Measurements from ENCODE around the gene TSPAN15.
"Not testable (repeated sequence)": the region's sequence is repeated elsewhere in the genome, so short reads cannot be mapped to it uniquely, and the experiment has no call there.

Gene TSPAN15

DNA sequence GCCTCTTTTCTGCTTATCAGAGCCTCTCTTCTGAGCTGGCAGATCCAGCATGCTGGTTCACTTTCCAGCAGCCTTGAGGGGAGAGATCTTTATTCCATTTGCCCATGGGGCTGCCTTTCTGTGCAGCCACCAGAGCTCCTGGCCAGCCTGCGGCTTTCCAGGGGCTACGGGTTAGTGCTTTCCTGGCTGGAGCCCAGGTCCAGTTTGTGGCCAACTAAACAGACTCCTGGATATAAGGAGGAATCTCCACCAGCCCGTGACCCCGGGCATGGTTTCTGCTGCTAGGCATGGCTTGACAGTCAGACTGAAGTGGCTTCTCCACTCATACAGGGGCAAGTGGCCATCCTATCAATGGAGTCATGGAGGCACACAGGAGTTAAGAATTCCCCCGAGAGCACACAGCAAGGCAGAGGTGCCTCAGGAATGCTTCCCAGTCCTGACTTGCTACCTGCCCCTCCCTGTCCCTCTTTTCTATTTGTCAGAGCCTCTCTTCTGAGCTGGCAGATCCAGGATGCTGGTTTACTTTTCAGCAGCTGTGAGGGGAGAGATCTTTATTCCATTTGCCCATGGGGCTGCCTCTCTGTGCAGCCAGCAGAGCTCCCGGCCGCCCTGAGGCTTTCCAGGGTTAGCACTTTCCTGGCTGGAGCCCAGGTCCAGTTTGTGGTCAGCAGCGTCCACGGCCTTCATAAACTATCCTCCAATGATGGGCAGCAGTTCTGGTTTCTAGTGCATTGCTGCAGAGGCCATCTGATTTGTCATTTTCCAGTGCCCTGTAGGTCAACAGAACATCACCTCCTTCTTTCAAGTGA lies 35.9 kb downstream of the TSPAN15 start:
- no peak overlapping the region for H3K27ac ChIP-seq

DNA sequence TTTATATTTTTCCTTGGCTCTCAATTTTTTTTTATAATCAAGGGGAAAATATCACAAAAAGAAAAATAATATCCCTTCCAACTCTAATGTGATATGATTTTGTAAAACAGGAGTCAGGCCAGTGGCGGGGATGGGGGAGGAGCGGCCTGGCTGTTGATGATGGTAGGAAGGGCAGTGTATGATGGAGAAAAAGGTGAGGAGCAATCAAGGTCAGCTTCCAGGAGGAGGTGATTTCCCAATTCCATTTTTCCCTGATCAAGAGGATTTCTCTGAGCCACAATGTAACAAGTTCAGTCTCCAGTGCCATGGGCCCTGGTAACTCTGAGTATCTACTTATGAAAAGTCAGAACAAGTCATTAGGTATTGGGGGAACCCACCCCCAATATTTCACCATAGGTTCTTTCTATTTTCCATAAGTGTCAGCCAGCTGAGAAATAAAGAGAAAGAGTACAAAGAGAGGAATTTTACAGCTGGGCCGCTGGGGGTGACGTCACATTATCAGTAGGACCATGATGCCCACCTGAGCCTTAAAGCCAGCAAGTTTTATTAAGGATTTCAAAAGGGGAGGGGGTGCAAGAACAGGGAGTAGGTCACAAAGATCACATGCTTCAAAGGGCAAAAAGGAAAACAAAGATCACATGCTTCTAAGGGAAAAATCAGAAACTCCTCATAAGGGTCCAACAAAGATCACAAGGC lies 37.0 kb downstream of the TSPAN15 start:
- H3K27ac ChIP-seq: not testable (repeated sequence)

More for the DNA sequence above, 35.9 kb downstream of the TSPAN15 start:
- TF ChIP-seq, protein P1, sequence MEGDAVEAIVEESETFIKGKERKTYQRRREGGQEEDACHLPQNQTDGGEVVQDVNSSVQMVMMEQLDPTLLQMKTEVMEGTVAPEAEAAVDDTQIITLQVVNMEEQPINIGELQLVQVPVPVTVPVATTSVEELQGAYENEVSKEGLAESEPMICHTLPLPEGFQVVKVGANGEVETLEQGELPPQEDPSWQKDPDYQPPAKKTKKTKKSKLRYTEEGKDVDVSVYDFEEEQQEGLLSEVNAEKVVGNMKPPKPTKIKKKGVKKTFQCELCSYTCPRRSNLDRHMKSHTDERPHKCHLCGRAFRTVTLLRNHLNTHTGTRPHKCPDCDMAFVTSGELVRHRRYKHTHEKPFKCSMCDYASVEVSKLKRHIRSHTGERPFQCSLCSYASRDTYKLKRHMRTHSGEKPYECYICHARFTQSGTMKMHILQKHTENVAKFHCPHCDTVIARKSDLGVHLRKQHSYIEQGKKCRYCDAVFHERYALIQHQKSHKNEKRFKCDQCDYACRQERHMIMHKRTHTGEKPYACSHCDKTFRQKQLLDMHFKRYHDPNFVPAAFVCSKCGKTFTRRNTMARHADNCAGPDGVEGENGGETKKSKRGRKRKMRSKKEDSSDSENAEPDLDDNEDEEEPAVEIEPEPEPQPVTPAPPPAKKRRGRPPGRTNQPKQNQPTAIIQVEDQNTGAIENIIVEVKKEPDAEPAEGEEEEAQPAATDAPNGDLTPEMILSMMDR (conservative IDR thresholded peaks at IDR 0.05): no peak

DNA sequence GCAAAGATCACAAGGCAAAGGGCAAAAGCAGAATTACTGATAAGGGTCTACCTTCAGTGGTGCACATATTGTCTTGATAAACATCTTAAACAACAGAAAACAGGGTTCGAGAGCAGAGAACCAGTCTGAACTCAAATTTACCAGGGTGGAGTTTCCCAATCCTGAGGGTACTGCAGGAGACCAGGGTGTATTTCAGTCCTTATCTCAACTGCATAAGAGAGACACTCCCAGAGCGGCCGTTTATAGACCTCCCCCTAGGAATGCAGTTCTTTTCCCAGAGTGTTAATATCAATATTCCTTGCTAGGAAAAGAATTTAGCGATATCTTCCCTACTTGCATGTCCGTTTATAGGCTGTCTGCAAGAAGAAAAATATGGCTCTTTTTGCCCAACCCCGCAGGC lies 37.6 kb downstream of the TSPAN15 start:
- H3K27ac ChIP-seq: not testable (repeated sequence)

DNA sequence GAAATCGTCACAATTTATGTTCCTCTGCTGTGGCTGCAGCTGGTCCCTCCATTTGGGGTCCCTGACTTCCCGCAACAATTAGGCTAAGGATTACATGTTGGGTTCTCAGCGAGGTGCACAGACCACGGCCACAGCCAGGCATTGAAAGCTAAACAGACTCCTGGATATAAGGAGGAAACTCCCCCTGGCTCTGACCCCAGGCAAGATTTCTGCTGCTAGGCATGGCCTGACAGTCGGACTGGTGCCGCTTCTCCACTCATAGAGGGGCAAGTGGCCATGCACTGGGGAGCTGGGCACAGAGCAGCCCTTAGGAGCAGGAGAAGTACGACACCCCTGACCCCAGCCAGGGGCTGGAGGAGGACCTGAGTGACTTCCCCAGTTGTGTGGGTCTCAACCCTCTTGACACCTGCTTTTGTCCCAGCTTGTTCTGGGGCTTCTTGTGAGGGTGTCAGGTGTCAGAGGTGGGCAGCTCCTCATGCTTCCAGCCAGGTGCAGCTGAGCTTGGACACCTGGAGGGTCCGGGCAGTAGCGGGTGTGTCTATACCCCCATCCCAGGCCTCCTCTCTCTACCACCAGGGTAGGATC lies 38.3 kb downstream of the TSPAN15 start:
- TF ChIP-seq, protein P1 (conservative IDR thresholded peaks at IDR 0.05): no peak
- H3K27ac ChIP-seq: no peak overlapping the region

DNA sequence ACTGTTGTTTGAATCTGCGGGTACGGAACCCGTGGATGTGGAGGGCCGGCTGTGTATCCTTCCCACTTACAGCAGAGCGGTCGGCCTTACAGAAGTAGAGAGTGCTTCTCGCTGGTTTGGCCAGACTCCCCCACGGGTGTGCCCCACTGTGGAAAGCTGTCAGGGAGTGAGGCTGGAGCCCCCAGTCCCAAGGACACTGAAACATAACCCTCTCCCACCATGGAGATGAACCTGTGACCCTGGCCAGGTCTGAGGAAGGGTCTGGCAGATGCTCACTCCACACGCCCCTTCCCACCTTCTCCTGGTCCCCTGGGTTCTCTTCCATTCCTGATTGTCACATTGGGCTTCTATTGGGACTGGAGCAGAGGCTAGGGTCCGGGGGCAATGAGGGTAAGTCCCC lies 39.6 kb downstream of the TSPAN15 start:
- TF ChIP-seq, protein P1 (conservative IDR thresholded peaks at IDR 0.05): no peak
- H3K27ac ChIP-seq: no peak overlapping the region

DNA sequence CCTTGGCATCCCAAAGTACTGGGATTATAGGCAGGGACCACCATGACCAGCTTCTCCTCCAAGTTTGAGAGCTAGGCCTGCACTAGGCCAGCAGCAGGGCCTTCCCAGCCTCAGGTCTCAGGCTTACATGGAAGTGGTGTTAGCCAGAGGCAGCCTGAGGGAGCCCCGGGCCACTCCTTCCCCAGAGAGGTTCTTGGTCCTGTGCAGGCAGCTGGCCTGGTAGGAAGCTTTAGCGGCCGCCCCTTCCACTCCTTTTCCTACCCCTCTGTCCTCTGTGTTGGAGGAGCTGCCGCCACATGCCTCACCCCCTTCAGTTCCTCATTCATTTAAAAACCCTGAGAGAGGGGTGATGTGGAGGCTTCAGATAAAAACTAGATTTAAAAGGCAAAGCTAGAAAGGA lies 40.3 kb downstream of the TSPAN15 start:
- TF ChIP-seq, protein P1 (conservative IDR thresholded peaks at IDR 0.05): no peak
- no peak overlapping the region for H3K27ac ChIP-seq

DNA sequence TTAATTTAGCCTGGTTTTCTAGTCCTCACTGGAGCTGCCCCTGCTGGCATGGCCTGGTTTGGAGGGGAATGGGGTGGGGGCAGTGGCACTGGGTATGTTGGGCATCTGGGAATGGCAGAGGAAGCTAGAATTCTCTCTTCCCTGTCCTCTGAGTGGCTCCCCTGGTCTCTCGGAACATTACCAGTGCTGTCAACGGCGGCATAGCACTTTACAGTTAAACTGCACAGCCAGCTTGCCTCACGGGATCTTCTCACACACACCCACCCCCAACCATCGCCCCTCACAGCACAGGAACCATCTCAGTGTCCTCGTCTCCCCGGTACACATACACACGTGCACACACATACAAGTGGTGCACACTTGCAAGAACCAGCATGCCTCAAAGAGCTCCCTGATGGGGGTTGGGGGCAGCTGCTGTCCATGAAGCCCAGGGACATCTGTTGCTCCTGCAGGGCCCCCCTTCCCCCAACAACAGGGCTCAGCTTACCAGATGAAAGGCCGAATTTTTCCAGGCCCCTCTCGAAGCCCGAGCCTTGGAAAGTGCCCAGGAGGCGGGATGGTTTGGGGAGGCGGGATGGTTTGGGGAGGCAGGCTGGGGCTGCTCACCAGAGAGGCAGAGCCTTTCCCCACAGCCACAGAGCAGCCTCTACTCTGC lies 41.0 kb downstream of the TSPAN15 start:
- TF ChIP-seq, protein P1 (conservative IDR thresholded peaks at IDR 0.05): no peak
- H3K27ac ChIP-seq: no peak overlapping the region

DNA sequence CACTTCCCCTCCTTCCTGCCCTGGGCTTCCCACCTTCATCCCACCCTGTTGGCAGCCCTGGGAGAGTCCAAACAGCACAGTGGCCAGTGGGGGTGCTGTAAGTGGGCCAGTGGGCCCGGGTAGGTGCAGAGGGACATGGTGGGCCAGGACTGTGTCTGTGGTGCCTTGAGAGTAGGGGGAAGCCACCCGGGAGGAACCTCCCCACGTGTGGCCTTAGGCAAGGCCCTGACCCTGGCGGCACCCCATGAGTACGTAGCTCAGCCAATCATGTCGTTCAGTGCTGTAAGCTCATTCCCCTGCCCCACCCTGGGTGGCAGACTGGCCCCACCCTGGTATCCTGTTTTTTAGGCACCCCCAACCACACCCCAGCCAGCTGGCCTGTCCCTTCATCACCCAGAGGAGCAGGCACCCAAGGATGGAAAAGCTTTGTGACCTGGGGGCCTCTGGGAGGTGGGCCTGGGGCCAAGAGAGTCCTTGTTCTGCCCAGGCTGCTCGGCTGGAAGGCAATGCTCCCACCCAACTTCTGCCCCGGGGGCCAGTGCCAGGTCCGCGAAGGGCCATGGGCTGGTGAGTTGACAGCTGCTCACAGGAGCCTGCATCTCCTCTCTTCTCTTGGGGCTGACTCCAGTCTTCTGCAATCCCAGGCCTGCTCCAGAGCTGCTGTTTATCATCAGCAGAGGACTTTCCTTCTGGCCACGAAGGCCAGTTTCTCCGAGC lies 41.6 kb downstream of the TSPAN15 start:
- TF ChIP-seq, protein P1 (conservative IDR thresholded peaks at IDR 0.05): no peak
- H3K27ac ChIP-seq: no peak overlapping the region

Measured in VCaP (cell line).